Measurements from ENCODE around the gene CR1L. TPM values are rescaled to one million over a fixed set of nuclear protein-coding genes. Genes with fewer than 3 reads are reported as not detected.

CR1L gene
- total RNA-seq, 2 donors from 2014 or later = not detected

GRCh38 chr1:207754974-207755700, 110.2 kb downstream of the CR1L start:
- no peaks in the 10 kb centered on the region for H3K27me3 ChIP-seq (replicated peaks; ENCODE audit: insufficient read depth)
- intact Hi-C loops (cut with DNase I) = loop anchor here (5.0 kb wide), 2 partner anchors 37 to 132 kb away; no protein-coding TSS in a partner anchor
- H3K9me3 ChIP-seq = no peaks in the 10 kb centered on the region
- no peak for DNase-seq (ENCODE audit: low spot score)
- no peaks in the 10 kb centered on the region for H3K36me3 ChIP-seq
- TF ChIP-seq CTCF (IDR thresholded peaks at IDR 0.05) (no peak), POLR2AphosphoS5 (IDR thresholded peaks at IDR 0.05) (peak; percentile 44)
- H3K27ac ChIP-seq = peak overlapping the region; percentile 95 to 97
- 48% methylated on average over 7 of the region's 7 CpGs for WGBS
- H3K4me1 ChIP-seq (replicated peaks) = peaks cover 3% of the 10 kb centered on the region
- peak overlapping the region in 1 of 2 donors; percentile 95 for H3K4me3 ChIP-seq

GRCh38 chr1:207755846-207756693, 111.1 kb downstream of the CR1L start:
- Histone ChIP-seq H3K27me3 (replicated peaks; ENCODE audit: insufficient read depth) (no peaks in the 10 kb centered on the region), H3K4me3 (no peak overlapping the region), H3K9me3 (no peaks in the 10 kb centered on the region), H3K4me1 (replicated peaks) (peaks cover 3% of the 10 kb centered on the region), H3K27ac (peak overlapping the region; percentile 37 to 95), H3K36me3 (no peaks in the 10 kb centered on the region)
- intact Hi-C loops (cut with DNase I) = no loop called here
- WGBS = 26% methylated on average over 2 of the region's 2 CpGs
- TF ChIP-seq POLR2A (IDR thresholded peaks at IDR 0.05) (no peak), CTCF (IDR thresholded peaks at IDR 0.05) (no peak), POLR2AphosphoS5 (IDR thresholded peaks at IDR 0.05) (no peak)
- no peak for DNase-seq (ENCODE audit: low spot score)

- no peak for DNase-seq (ENCODE audit: low spot score)
- H3K27ac ChIP-seq = no peak overlapping the region
- H3K4me1 ChIP-seq (replicated peaks) = no peaks in the 10 kb centered on the region
- intact Hi-C loops (cut with DNase I) = no loop called here
- H3K4me3 ChIP-seq = no peak overlapping the region
- H3K27me3 ChIP-seq (replicated peaks; ENCODE audit: insufficient read depth) = no peaks in the 10 kb centered on the region
- WGBS = 92% methylated on average over 8 of the region's 13 CpGs
- no peaks in the 10 kb centered on the region for H3K9me3 ChIP-seq
- H3K36me3 ChIP-seq = no peaks in the 10 kb centered on the region
- TF ChIP-seq POLR2AphosphoS5 (IDR thresholded peaks at IDR 0.05) (no peak), CTCF (IDR thresholded peaks at IDR 0.05) (no peak), POLR2A (IDR thresholded peaks at IDR 0.05) (no peak)
Observed at GRCh38 chr1:207762622-207763021, 117.7 kb downstream of the CR1L start.

- Histone ChIP-seq H3K27me3 (replicated peaks; ENCODE audit: insufficient read depth) (no peaks in the 10 kb centered on the region), H3K27ac (no peak overlapping the region), H3K4me3 (no peak overlapping the region), H3K4me1 (replicated peaks) (no peaks in the 10 kb centered on the region), H3K9me3 (no peaks in the 10 kb centered on the region), H3K36me3 (no peaks in the 10 kb centered on the region)
- DNase-seq (ENCODE audit: low spot score) = no peak
- intact Hi-C loops (cut with DNase I) = no loop called here
- no peak for TF ChIP-seq POLR2AphosphoS5 (IDR thresholded peaks at IDR 0.05)
- 83% methylated on average over 10 of the region's 10 CpGs for WGBS
Observed at GRCh38 chr1:207763091-207763490, 118.2 kb downstream of the CR1L start.

GRCh38 chr1:207763972-207764371, 119.0 kb downstream of the CR1L start:
- intact Hi-C loops (cut with DNase I) = no loop called here
- Histone ChIP-seq H3K36me3 (no peaks in the 10 kb centered on the region), H3K9me3 (no peaks in the 10 kb centered on the region), H3K4me1 (replicated peaks) (no peaks in the 10 kb centered on the region), H3K27ac (no peak overlapping the region), H3K27me3 (replicated peaks; ENCODE audit: insufficient read depth) (no peaks in the 10 kb centered on the region), H3K4me3 (no peak overlapping the region)
- WGBS = 88% methylated on average over 9 of the region's 9 CpGs
- DNase-seq (ENCODE audit: low spot score) = no peak
- TF ChIP-seq POLR2AphosphoS5 (IDR thresholded peaks at IDR 0.05) = no peak
- no peak for TF ChIP-seq POLR2A (IDR thresholded peaks at IDR 0.05)
- TF ChIP-seq CTCF (IDR thresholded peaks at IDR 0.05) = no peak
